HepG2 (cell line): Measurements from ENCODE around the gene HES7. TPM values are rescaled to one million over a fixed set of nuclear protein-coding genes. Genes with fewer than 3 reads are reported as not detected.
A peak's percentile ranks its signal among the peaks of the same experiment; 100 is the strongest.

Experiments used
- ASH2L ChIP-seq: fragments of 300-600, 200-600 bp; sonication (generic); IDR thresholded peaks from 2 replicates; pipeline ENCODE4 v1.7.0; 2017; ENCODE audit warnings: low read depth, mild to moderate bottlenecking, moderate library complexity, mixed read lengths, low read length; ENCODE audit not compliant: insufficient read length
- FOXA3 ChIP-seq: IDR thresholded peaks from 2 replicates; pipeline ENCODE4 v1.6.1; 2016; ENCODE audit warnings: missing genetic modification reagents, missing compliant biosample characterization
- IKZF5 ChIP-seq: IDR thresholded peaks from 2 replicates; pipeline ENCODE4 v1.6.1; 2018; ENCODE audit warnings: missing genetic modification reagents, mild to moderate bottlenecking, missing compliant biosample characterization
- KDM2A ChIP-seq: sonication (generic); formaldehyde crosslinking; IDR thresholded peaks from 2 replicates; pipeline ENCODE4 v1.4.0; 2020; ENCODE audit warnings: low read depth, missing genetic modification reagents, borderline replicate concordance
- MATR3 ChIP-seq: sonication (generic); formaldehyde crosslinking; IDR thresholded peaks from 2 replicates; pipeline ENCODE4 v1.4.0; 2020; ENCODE audit warnings: missing genetic modification reagents
- NKX3-1 ChIP-seq: sonication (generic); formaldehyde crosslinking; IDR thresholded peaks from 2 replicates; pipeline ENCODE4 v1.5.0; 2020; ENCODE audit warnings: missing genetic modification reagents
- NR2C2 ChIP-seq: sonication (generic); formaldehyde crosslinking; IDR thresholded peaks from 2 replicates; pipeline ENCODE4 v1.4.0; 2020; ENCODE audit warnings: missing genetic modification reagents, mild to moderate bottlenecking, moderate library complexity, borderline replicate concordance
- NR2F6 ChIP-seq, 2 experiments: IDR thresholded peaks; 2 replicates each; pipeline ENCODE4 v1.6.1; 2016; ENCODE audit warnings: antibody characterized with exemption in 1 of 2, mild to moderate bottlenecking in 1 of 2
- PCBP1 ChIP-seq: fragments of 200-400 bp; formaldehyde crosslinking; IDR thresholded peaks from 2 replicates; pipeline ENCODE4 v1.6.1; 2017; ENCODE audit warnings: mild to moderate bottlenecking, low read depth, low read length, borderline replicate concordance
- PHF8 ChIP-seq: sonication (generic); formaldehyde crosslinking; IDR thresholded peaks from 2 replicates; pipeline ENCODE4 v1.5.0; 2020; ENCODE audit warnings: missing genetic modification reagents
- REPIN1 ChIP-seq: sonication (generic); formaldehyde crosslinking; IDR thresholded peaks from 2 replicates; pipeline ENCODE4 v1.8.0; 2022; ENCODE audit warnings: missing genetic modification reagents, low read depth, mild to moderate bottlenecking, borderline replicate concordance
- RFX1 ChIP-seq: fragments of 450-650 bp; IDR thresholded peaks from 2 replicates; pipeline ENCODE4 v1.6.1; 2017
- SAP130 ChIP-seq: IDR thresholded peaks from 2 replicates; pipeline ENCODE4 v1.6.1; 2016; ENCODE audit warnings: low read depth
- SIX1 ChIP-seq: sonication (generic); formaldehyde crosslinking; IDR thresholded peaks from 2 replicates; pipeline ENCODE4 v1.4.0; 2020; ENCODE audit warnings: missing genetic modification reagents, borderline replicate concordance
- WIZ ChIP-seq: sonication (generic); formaldehyde crosslinking; IDR thresholded peaks from 2 replicates; pipeline ENCODE4 v1.5.1; 2020; ENCODE audit warnings: mild to moderate bottlenecking, missing genetic modification reagents
- ZBTB42 ChIP-seq: sonication (generic); formaldehyde crosslinking; IDR thresholded peaks from 2 replicates; pipeline ENCODE4 v1.5.0; 2020; ENCODE audit warnings: mild to moderate bottlenecking, missing genetic modification reagents
- ZFP36 ChIP-seq: fragments of 150-350 bp; IDR thresholded peaks from 2 replicates; pipeline ENCODE4 v1.6.1; 2018; ENCODE audit warnings: borderline replicate concordance, low read length, low read depth; ENCODE audit not compliant: partially characterized antibody
- ZNF12 ChIP-seq: sonication (generic); formaldehyde crosslinking; IDR thresholded peaks from 2 replicates; pipeline ENCODE4 v1.5.0; 2020; ENCODE audit warnings: missing genetic modification reagents
- ZNF224 ChIP-seq: sonication (generic); formaldehyde crosslinking; IDR thresholded peaks from 2 replicates; pipeline ENCODE4 v1.5.0; 2020; ENCODE audit warnings: mild to moderate bottlenecking, missing genetic modification reagents
- ZNF44 ChIP-seq: sonication (generic); formaldehyde crosslinking; IDR thresholded peaks from 2 replicates; pipeline ENCODE4 v1.5.1; 2020; ENCODE audit warnings: mild to moderate bottlenecking, missing genetic modification reagents
- ZNF460 ChIP-seq: sonication (generic); formaldehyde crosslinking; IDR thresholded peaks from 2 replicates; pipeline ENCODE4 v1.5.1; 2020; ENCODE audit warnings: missing genetic modification reagents, mild to moderate bottlenecking, borderline replicate concordance
- ZNF546 ChIP-seq: sonication (generic); formaldehyde crosslinking; conservative IDR thresholded peaks from 2 replicates; pipeline ENCODE4 v1.8.1; 2023; ENCODE audit warnings: mild to moderate bottlenecking, missing genetic modification reagents
- ZNF598 ChIP-seq: sonication (generic); formaldehyde crosslinking; IDR thresholded peaks from 2 replicates; pipeline ENCODE4 v1.5.1; 2020; ENCODE audit warnings: mild to moderate bottlenecking, missing genetic modification reagents, borderline replicate concordance
- ZNF746 ChIP-seq: sonication (generic); formaldehyde crosslinking; IDR thresholded peaks from 2 replicates; pipeline ENCODE4 v1.8.0; 2022; ENCODE audit warnings: mild to moderate bottlenecking, missing genetic modification reagents
- polyA plus RNA-seq, 8 experiments: library from polyadenylated mRNA; depleted of rRNA in 3 of 8; stranded (reverse) in 7 of 8; unstranded in 1 of 8; fragments of >200 nt; fragmentation: Illumina TruSeq in 4 of 8; extraction: Trizol in 4 of 8; gene quantifications; 2 replicates each; pipeline versions ENCODE4 v1.2.1 to v1.2.3, GENCODE V29; 2011 to 2016; ENCODE audit warnings: low read depth in 4 of 8, missing spikeins in 1 of 8, mixed read lengths in 1 of 8; ENCODE audit not compliant: insufficient read depth in 1 of 8
- total RNA-seq, 5 experiments: library from RNA; depleted of rRNA; stranded (reverse); fragments of >200 nt; fragmentation: Illumina TruSeq; extraction: Trizol; gene quantifications; 2 replicates each; pipeline ENCODE4 v1.2.3, GENCODE V29; 2016; ENCODE audit warnings: low read depth in 1 of 5
- TF ChIP-seq, protein P1 (sequence below): sonication (generic); formaldehyde crosslinking; IDR thresholded peaks from 2 replicates; pipeline ENCODE4 v1.4.0; 2020; ENCODE audit warnings: missing genetic modification reagents, mild to moderate bottlenecking, borderline replicate concordance
- TF ChIP-seq, protein P2 (sequence below): sonication (generic); formaldehyde crosslinking; IDR thresholded peaks from 2 replicates; pipeline ENCODE4 v1.5.1; 2020; ENCODE audit warnings: missing genetic modification reagents, mild to moderate bottlenecking, borderline replicate concordance
- TF ChIP-seq, protein P3 (sequence below): sonication (generic); formaldehyde crosslinking; IDR thresholded peaks from 2 replicates; pipeline ENCODE4 v1.4.0; 2020; ENCODE audit warnings: missing genetic modification reagents

Gene HES7
- total and polyA plus RNA-seq, 2 of the 13 experiments (the other 11 are each of a cell fraction or from before 2014, with no cell fraction given): not detected

- TF ChIP-seq NR2C2 (CRISPR knock-in tag) (no peak; the same call in 1 of the 2 replicates), ZNF224 (CRISPR knock-in tag) (no peak), ZNF746 (CRISPR knock-in tag) (no peak), ASH2L (peak; percentile 67), SAP130 (no peak; the same call in 1 of the 2 replicates), ZFP36 (no peak), SIX1 (CRISPR knock-in tag) (no peak), IKZF5 (CRISPR knock-in tag) (peak; percentile 9), ZNF460 (CRISPR knock-in tag) (no peak), ZBTB42 (CRISPR knock-in tag) (no peak), RFX1 (no peak), PHF8 (CRISPR knock-in tag) (peak; percentile 48; the same call in 1 of the 2 replicates), PCBP1 (no peak), ZNF546 (no peak), ZNF44 (CRISPR knock-in tag) (no peak), ZNF12 (CRISPR knock-in tag) (no peak), REPIN1 (CRISPR knock-in tag) (no peak), KDM2A (peak; percentile 59; the same call in 1 of the 2 replicates), WIZ (CRISPR knock-in tag) (no peak), NR2F6 (IDR thresholded peaks at IDR 0.05) (no peak), NR2F6 (CRISPR knock-in tag; IDR thresholded peaks at IDR 0.05) (no peak), FOXA3 (CRISPR knock-in tag) (no peak), ZNF598 (CRISPR knock-in tag) (no peak), NKX3-1 (CRISPR knock-in tag) (no peak), MATR3 (CRISPR knock-in tag) (no peak)
- TF ChIP-seq, protein P1, sequence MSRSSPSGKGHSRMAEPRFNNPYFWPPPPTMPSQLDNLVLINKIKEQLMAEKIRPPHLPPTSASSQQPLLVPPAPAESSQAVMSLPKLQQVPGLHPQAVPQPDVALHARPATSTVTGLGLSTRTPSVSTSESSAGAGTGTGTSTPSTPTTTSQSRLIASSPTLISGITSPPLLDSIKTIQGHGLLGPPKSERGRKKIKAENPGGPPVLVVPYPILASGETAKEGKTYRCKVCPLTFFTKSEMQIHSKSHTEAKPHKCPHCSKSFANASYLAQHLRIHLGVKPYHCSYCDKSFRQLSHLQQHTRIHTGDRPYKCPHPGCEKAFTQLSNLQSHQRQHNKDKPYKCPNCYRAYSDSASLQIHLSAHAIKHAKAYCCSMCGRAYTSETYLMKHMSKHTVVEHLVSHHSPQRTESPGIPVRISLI: no peak
- TF ChIP-seq, protein P2, sequence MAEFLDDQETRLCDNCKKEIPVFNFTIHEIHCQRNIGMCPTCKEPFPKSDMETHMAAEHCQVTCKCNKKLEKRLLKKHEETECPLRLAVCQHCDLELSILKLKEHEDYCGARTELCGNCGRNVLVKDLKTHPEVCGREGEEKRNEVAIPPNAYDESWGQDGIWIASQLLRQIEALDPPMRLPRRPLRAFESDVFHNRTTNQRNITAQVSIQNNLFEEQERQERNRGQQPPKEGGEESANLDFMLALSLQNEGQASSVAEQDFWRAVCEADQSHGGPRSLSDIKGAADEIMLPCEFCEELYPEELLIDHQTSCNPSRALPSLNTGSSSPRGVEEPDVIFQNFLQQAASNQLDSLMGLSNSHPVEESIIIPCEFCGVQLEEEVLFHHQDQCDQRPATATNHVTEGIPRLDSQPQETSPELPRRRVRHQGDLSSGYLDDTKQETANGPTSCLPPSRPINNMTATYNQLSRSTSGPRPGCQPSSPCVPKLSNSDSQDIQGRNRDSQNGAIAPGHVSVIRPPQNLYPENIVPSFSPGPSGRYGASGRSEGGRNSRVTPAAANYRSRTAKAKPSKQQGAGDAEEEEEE (CRISPR knock-in tag): no peak; the same call in 1 of the 2 replicates
- TF ChIP-seq, protein P3, sequence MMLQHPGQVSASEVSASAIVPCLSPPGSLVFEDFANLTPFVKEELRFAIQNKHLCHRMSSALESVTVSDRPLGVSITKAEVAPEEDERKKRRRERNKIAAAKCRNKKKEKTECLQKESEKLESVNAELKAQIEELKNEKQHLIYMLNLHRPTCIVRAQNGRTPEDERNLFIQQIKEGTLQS (CRISPR knock-in tag): no peak
Measured at GRCh38 chr17:8120520-8121406, 3.1 kb downstream of the HES7 start (continued).
